Neural progenitor cell (in vitro differentiated cells): ENCODE results near the gene ZNF549.

Experiments
- EZH2 ChIP-seq: fragments of 200-600 bp; sonication (generic); IDR thresholded peaks from 2 replicates; pipeline ENCODE4 v1.6.1; 2017; ENCODE audit warnings: antibody characterized with exemption, mild to moderate bottlenecking, moderate library complexity
- EZH2phosphoT487 ChIP-seq: fragments of 200-600 bp; sonication (generic); IDR thresholded peaks from 2 replicates; pipeline ENCODE4 v1.6.1; 2017; ENCODE audit warnings: antibody characterized with exemption
- TF ChIP-seq, protein P1 (sequence below): fragments of 200-600 bp; sonication (generic); IDR thresholded peaks from 2 replicates; pipeline ENCODE4 v1.5.1; 2017; ENCODE audit warnings: antibody characterized with exemption, mild to moderate bottlenecking

DNA sequence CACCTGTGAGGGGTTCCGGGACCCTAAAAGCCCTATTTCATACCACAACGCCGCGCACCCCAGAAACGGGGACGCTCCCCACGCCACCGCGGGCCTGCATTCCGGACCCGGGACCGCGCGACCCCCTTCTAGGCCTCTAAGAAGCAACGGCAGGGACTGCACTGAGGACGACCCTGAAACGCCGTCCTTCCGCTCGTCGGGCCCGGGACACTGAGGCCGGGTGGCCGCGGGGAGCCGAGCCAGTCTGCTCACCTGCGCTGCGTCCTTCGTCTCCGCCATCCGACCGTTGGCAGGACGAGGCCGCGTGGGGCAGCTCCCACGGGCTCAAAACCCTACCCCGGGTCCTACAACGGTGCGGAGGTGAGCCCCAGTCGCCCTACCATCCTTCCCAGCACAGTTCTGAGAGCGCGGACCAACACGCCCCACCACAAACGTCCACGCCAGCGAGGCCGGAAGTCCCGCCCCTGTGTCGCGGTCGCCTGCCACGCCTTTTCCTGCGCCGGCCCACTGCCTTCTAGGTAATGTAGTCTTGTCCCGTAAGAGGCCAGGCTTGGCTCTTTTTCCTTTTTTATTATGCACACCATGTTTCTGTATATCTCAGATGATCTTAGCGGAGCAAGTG, 32.4 kb downstream of the ZNF549 start, which contains the start of gene ZNF550:
- TF ChIP-seq EZH2 (no peak), EZH2phosphoT487 (no peak)
- TF ChIP-seq, protein P1, sequence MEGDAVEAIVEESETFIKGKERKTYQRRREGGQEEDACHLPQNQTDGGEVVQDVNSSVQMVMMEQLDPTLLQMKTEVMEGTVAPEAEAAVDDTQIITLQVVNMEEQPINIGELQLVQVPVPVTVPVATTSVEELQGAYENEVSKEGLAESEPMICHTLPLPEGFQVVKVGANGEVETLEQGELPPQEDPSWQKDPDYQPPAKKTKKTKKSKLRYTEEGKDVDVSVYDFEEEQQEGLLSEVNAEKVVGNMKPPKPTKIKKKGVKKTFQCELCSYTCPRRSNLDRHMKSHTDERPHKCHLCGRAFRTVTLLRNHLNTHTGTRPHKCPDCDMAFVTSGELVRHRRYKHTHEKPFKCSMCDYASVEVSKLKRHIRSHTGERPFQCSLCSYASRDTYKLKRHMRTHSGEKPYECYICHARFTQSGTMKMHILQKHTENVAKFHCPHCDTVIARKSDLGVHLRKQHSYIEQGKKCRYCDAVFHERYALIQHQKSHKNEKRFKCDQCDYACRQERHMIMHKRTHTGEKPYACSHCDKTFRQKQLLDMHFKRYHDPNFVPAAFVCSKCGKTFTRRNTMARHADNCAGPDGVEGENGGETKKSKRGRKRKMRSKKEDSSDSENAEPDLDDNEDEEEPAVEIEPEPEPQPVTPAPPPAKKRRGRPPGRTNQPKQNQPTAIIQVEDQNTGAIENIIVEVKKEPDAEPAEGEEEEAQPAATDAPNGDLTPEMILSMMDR = no peak
